Thyroid gland (tissue), 4 donors: ENCODE data around the gene ADCY3.

Source experiments
- CTCF ChIP-seq, 6 experiments: fragments of 200-600 bp in 3 of 6; fragments of 450-650 bp in 3 of 6; sonication (generic) in 3 of 6; IDR thresholded peaks; one replicate each; pipeline ENCODE4 v1.5.1; 2016 to 2019; ENCODE audit warnings: antibody characterized with exemption in 6 of 6, mild to moderate bottlenecking in 2 of 6, inconsistent platforms in 1 of 6, moderate library complexity in 1 of 6
- POLR2A ChIP-seq, 2 donors: fragments of 450-650 bp; IDR thresholded peaks; one replicate each; pipeline ENCODE4 v1.6.1; 2017; ENCODE audit warnings: antibody characterized with exemption in 2 of 2, mild to moderate bottlenecking in 2 of 2, moderate library complexity in 1 of 2

- TF ChIP-seq CTCF (IDR thresholded peaks at IDR 0.05) (no peak), POLR2A (IDR thresholded peaks at IDR 0.05) (no peak)
Observed at GRCh38 chr2:24910245-24910644, 9.8 kb downstream of the ADCY3 start.
